Gastrocnemius medialis (tissue), 4 donors: ENCODE measurements around the gene PI4KA. TPM values are rescaled to one million over a fixed set of nuclear protein-coding genes. Genes with fewer than 3 reads are reported as not detected.
"Not testable (repeated sequence)": the region's sequence is repeated elsewhere in the genome, so short reads cannot be mapped to it uniquely, and the experiment has no call there.

Source experiments
- ATAC-seq, 2 donors: fragments of 150-250 bp; one replicate each; pipeline ENCODE4 v1.9.1; 2016
- DNase-seq, 2 donors: peaks; one replicate each; pipeline ENCODE4 v3.0.0-alpha.2; 2019
- H3K27ac ChIP-seq, 4 donors: fragments of 200-600 bp; sonication (generic); 1 replicate in 1 of 4; 2 replicates in 3 of 4; pipeline ENCODE4 v1.5.1; 2016 to 2018; ENCODE audit warnings: mild to moderate bottlenecking in 2 of 4, moderate library complexity in 1 of 4
- H3K27me3 ChIP-seq, 3 donors: fragments of 200-600 bp; sonication (generic) in 2 of 3; 1 replicate in 1 of 3; 2 replicates in 2 of 3; pipeline versions ENCODE4 v1.5.1 to v1.6.0; 2016 to 2019; ENCODE audit warnings: mild to moderate bottlenecking in 1 of 3, moderate library complexity in 1 of 3
- H3K36me3 ChIP-seq, 2 donors: fragments of 200-600 bp; sonication (generic) in 1 of 2; one replicate each; pipeline ENCODE4 v1.5.1; 2017 to 2018
- H3K4me1 ChIP-seq, 2 donors: fragments of 200-600 bp; sonication (generic) in 1 of 2; one replicate each; pipeline ENCODE4 v1.5.1; 2016 to 2017; ENCODE audit warnings: mild to moderate bottlenecking in 2 of 2
- H3K4me3 ChIP-seq, 4 donors: fragments of 200-600 bp; sonication (generic) in 3 of 4; 1 replicate in 1 of 4; 2 replicates in 3 of 4; pipeline ENCODE4 v1.5.1; 2016 to 2019; ENCODE audit warnings: mild to moderate bottlenecking in 2 of 4
- H3K9me3 ChIP-seq, 3 donors: fragments of 200-600 bp; sonication (generic) in 2 of 3; 1 replicate in 1 of 3; 2 replicates in 2 of 3; pipeline ENCODE4 v1.5.1; 2016 to 2019
- POLR2A ChIP-seq, 2 donors: fragments of 450-650 bp; IDR thresholded peaks; one replicate each; pipeline ENCODE4 v1.6.1; 2017; ENCODE audit warnings: antibody characterized with exemption in 2 of 2, mild to moderate bottlenecking in 2 of 2, moderate library complexity in 2 of 2
- in situ Hi-C, 4 donors: fragments of 200-750 bp; cut with MboI; loops; one replicate each; pipeline versions ENCODE4 v1.15.0 to v1.8.0; 2017; ENCODE audit warnings: low sequenced_read_pairs in 4 of 4
- intact Hi-C: fragments of 100-400 bp; cut with DNase I; formaldehyde crosslinking; loops from one replicate; pipeline ENCODE4 v1.15.1; 2023; ENCODE audit warnings: low total_unique reads
- total RNA-seq, 4 donors: library from RNA; depleted of rRNA; stranded (reverse); fragments of >200 nt; gene quantifications; one replicate each; pipeline versions ENCODE4 v1.1.0 to v1.2.3, GENCODE V29; 2016
- TF ChIP-seq, protein P1 (sequence below), 5 experiments: fragments of 450-650 bp in 3 of 5; fragments of 200-600 bp in 2 of 5; sonication (generic) in 2 of 5; IDR thresholded peaks in 4 of 5; conservative IDR thresholded peaks in 1 of 5; 1 replicate in 4 of 5; 2 replicates in 1 of 5; pipeline ENCODE4 v1.5.1; 2016 to 2019; ENCODE audit warnings: antibody characterized with exemption in 5 of 5, mild to moderate bottlenecking in 3 of 5, moderate library complexity in 3 of 5

PI4KA gene
- total RNA-seq, 4 donors from 2014 or later: 40.1 to 59.7 (median 45.4) TPM

DNA sequence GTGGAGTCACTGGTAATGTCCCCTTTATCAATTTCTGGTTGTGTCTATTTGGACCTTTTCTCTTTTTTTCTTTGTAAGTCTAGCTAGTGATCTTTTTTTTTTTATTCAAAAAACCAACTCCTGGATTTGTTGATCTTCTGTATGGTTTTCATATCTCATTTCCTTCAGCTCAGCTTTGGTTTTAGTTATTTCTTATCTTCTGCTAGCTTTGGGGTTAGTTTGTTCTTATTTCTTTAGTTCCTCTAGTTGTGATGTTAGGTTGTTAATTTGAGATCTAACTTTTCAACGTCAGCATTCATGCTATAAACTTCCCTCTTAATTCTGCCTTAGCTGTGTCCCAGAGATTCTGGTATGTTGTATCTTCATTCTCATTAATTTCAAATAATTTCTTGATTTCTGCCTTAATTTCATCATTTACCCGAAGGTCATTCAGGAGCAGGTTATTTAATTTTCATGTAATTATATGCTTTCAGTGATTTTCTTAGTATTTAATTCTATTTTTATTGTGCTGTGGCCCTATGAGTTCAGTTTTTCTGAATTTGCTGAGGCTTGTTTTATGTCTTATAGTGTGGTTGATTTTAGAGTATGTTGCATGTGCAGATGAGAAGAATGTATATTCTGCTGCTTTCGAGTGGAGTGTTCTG lies 29.0 kb downstream of the PI4KA start:
- intact Hi-C loops: no loop called here
- H3K36me3 ChIP-seq: peaks cover 0 to 42% of the 10 kb centered on the region in 2 donors

DNA sequence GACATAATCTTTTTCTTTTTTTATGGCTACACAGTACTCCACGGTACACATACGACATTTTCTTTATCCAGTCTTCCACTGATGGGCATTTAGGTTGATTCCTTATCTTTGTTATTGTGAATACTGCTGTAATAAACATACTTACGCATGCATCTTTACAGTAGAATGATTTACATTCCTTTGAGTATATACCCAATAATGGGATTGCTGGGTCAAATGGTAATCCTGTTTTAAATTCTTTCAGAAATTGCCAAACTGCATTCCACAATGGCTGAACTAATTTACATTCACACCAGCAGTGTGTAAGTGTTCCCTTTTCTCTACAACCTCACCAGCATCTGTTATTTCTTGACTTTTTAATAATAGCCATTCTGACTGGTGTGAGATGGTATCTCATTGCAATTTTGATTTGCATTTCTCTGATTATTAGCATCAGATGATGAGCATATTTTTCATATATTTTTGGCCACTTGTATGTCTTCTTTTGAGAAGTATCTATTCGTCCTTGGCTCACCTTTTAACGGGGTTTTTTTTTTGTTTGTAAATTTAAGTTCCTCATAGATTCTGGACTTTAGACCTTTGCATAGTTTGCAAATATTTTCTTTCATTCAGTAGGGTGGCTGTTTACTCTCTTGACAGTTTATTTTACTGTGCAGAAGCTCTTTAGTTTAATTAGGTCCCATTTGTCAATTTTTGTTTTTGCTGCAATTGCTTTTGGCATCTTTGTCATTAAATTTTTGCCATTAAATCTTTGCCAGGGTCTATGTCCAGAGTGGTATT lies 32.0 kb downstream of the PI4KA start:
- intact Hi-C loops, in situ Hi-C loops: not testable (repeated sequence)

More for the DNA sequence above, 29.0 kb downstream of the PI4KA start:
- Histone ChIP-seq H3K27me3 (no peaks in the 10 kb centered on the region), H3K27ac (no peak overlapping the region), H3K9me3 (no peaks in the 10 kb centered on the region), H3K4me3 (no peak overlapping the region), H3K4me1 (no peaks in the 10 kb centered on the region)
- ATAC-seq: no peak
- in situ Hi-C loops: no loop called here
- TF ChIP-seq, protein P1, sequence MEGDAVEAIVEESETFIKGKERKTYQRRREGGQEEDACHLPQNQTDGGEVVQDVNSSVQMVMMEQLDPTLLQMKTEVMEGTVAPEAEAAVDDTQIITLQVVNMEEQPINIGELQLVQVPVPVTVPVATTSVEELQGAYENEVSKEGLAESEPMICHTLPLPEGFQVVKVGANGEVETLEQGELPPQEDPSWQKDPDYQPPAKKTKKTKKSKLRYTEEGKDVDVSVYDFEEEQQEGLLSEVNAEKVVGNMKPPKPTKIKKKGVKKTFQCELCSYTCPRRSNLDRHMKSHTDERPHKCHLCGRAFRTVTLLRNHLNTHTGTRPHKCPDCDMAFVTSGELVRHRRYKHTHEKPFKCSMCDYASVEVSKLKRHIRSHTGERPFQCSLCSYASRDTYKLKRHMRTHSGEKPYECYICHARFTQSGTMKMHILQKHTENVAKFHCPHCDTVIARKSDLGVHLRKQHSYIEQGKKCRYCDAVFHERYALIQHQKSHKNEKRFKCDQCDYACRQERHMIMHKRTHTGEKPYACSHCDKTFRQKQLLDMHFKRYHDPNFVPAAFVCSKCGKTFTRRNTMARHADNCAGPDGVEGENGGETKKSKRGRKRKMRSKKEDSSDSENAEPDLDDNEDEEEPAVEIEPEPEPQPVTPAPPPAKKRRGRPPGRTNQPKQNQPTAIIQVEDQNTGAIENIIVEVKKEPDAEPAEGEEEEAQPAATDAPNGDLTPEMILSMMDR (IDR thresholded peaks at IDR 0.05 in 4 of 5, conservative IDR thresholded peaks at IDR 0.05 in 1 of 5): no peak
- no peak for TF ChIP-seq POLR2A (IDR thresholded peaks at IDR 0.05)
- DNase-seq: no peak

DNA sequence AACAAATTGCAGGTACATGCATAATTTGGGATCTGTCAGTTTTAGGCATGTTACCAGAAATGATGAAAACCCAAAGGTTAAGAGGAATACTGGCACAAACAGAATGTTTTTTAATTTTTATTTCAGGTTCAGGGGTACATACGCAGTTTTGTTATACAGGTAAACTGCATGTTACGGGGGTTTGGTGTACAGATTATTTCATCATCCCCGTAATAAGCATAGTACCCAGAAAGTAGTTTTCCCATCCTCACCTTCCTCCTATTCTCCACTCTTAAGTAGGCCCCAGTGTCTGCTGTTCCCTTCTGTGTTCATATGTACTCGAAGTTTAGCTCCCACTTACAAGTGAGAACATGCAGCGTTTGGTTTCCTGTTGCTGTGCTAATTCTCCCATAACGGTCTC lies 33.0 kb downstream of the PI4KA start:
- Histone ChIP-seq H3K4me3 (no peak overlapping the region), H3K36me3 (peaks cover 0 to 21% of the 10 kb centered on the region in 2 donors), H3K27me3 (no peaks in the 10 kb centered on the region), H3K4me1 (no peaks in the 10 kb centered on the region), H3K27ac (no peak overlapping the region), H3K9me3 (no peaks in the 10 kb centered on the region)
- ATAC-seq: no peak
- intact Hi-C loops (no loop called here), in situ Hi-C loops (no loop called here)
- DNase-seq: no peak
- no peak for TF ChIP-seq POLR2A (IDR thresholded peaks at IDR 0.05)

More for the DNA sequence above, 32.0 kb downstream of the PI4KA start:
- not testable (repeated sequence) for H3K9me3 ChIP-seq, H3K4me1 ChIP-seq, DNase-seq, H3K4me3 ChIP-seq, H3K27me3 ChIP-seq, H3K27ac ChIP-seq, ATAC-seq
- peaks cover 0 to 29% of the 10 kb centered on the region in 2 donors for H3K36me3 ChIP-seq

DNA sequence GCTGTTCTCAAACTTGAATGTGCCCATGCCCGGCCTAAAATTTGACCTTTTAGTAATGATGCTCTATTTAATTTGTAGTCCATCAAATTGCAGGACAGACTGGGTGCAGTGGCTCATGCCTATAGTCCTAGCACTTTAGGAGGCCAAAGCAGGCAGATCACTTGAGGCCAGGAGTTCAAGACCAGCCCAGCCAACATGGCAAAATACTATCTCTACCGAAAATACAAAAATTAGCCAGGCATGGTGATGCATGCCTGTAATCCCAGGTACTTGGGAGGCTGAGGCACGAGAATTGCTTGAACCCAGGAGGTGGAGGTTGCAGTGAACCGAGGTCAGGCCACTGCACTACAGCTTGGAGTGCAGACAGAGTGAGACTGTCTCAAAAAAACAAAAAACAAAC lies 33.4 kb downstream of the PI4KA start:
- H3K4me1 ChIP-seq, H3K9me3 ChIP-seq, in situ Hi-C loops, DNase-seq, H3K27me3 ChIP-seq, ATAC-seq, H3K27ac ChIP-seq, intact Hi-C loops, H3K4me3 ChIP-seq: not testable (repeated sequence)
- peaks cover 0 to 19% of the 10 kb centered on the region in 2 donors for H3K36me3 ChIP-seq

DNA sequence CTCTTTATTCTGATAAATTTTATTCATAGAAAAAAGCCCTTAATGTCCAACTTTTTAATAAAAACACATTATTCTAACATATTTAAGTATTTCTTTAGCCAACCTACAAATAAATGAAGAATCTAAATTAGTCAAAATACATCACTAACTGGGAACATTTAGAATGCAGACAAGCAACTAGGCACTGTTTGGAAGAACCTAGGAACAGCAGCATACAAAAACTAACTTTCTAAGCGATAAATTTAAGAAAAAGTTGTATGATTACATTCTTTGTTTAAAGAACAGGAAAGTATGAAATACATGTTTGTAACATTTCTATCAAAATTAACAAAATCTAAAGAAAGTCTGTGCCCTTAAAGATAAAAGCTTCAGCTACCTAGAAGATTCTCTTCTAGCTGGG lies 35.3 kb downstream of the PI4KA start:
- DNase-seq (no peak), ATAC-seq (no peak)
- no peak overlapping the region for H3K4me3 ChIP-seq
- H3K36me3 ChIP-seq: peaks cover 0 to 31% of the 10 kb centered on the region in 2 donors
- no peaks in the 10 kb centered on the region for H3K4me1 ChIP-seq
- no peak overlapping the region for H3K27ac ChIP-seq
- no peak for TF ChIP-seq POLR2A (IDR thresholded peaks at IDR 0.05)
- TF ChIP-seq, protein P1 (IDR thresholded peaks at IDR 0.05 in 4 of 5, conservative IDR thresholded peaks at IDR 0.05 in 1 of 5): no peak
- H3K9me3 ChIP-seq: no peaks in the 10 kb centered on the region
- intact Hi-C loops: no loop called here
- no peaks in the 10 kb centered on the region for H3K27me3 ChIP-seq
- in situ Hi-C loops: no loop called here

DNA sequence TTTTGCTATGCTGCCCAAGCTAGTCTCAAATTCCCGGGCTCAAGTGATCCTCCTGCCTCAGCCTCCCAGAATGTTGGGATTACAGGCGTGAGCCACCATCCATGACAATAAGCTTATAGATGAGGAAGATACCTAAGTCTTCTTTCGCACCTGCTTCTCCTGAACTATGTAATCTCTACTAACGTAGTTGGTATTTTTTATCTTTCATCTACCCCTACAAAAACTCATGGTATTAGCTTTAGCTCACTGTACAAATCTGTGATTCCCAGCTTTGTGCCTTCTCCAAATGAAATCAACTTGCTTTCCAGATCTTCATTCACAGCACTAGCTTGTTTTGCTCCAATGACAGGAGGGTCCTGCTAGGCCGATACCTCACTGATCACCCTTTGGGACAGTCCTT lies 36.4 kb downstream of the PI4KA start:
- H3K9me3 ChIP-seq: no peaks in the 10 kb centered on the region
- no peak overlapping the region for H3K27ac ChIP-seq
- peaks cover 0 to 39% of the 10 kb centered on the region in 2 donors for H3K36me3 ChIP-seq
- no peak for DNase-seq
- no peak for ATAC-seq
- H3K27me3 ChIP-seq: no peaks in the 10 kb centered on the region
- intact Hi-C loops: no loop called here
- in situ Hi-C loops: no loop called here
- no peak overlapping the region for H3K4me3 ChIP-seq
- H3K4me1 ChIP-seq: no peaks in the 10 kb centered on the region
- no peak for TF ChIP-seq POLR2A (IDR thresholded peaks at IDR 0.05)
- TF ChIP-seq, protein P1 (IDR thresholded peaks at IDR 0.05 in 4 of 5, conservative IDR thresholded peaks at IDR 0.05 in 1 of 5): no peak

DNA sequence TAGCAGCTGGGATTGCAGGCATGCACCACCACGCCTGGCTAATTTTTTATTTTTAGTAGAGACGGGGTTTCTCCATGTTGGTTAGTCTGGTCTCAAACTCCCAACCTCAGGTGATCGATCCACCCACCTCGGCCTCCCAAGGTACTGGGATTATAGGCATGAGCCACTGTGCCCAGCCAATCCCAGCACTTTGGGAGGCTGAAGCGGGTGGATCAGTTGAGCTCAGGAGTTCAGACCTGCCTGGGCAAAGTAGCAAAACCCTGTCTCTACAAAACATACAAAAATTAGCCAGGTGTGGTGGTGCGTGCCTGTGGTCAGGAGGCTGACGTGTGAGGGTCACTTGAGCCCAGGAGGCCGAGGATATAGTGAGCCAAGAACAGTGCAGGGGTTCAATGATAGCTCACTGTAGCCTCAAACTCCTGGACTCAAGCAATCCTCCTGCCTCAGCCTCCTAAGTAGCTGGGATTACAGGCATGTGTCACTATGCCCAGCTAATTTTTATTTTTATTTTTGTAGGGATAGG lies 36.8 kb downstream of the PI4KA start:
- ATAC-seq, H3K4me3 ChIP-seq, H3K9me3 ChIP-seq, in situ Hi-C loops, DNase-seq, intact Hi-C loops, H3K4me1 ChIP-seq, H3K27me3 ChIP-seq, H3K27ac ChIP-seq: not testable (repeated sequence)
- peaks cover 0 to 44% of the 10 kb centered on the region in 2 donors for H3K36me3 ChIP-seq
